ENCODE measurements around the gene RASSF8. TPM values are rescaled to one million over a fixed set of nuclear protein-coding genes. Genes with fewer than 3 reads are reported as not detected.
A peak's percentile ranks its signal among the peaks of the same experiment; 100 is the strongest.

Gene RASSF8
- total RNA-seq, 1 donor from 2014 or later, result 33.7 TPM

DNA sequence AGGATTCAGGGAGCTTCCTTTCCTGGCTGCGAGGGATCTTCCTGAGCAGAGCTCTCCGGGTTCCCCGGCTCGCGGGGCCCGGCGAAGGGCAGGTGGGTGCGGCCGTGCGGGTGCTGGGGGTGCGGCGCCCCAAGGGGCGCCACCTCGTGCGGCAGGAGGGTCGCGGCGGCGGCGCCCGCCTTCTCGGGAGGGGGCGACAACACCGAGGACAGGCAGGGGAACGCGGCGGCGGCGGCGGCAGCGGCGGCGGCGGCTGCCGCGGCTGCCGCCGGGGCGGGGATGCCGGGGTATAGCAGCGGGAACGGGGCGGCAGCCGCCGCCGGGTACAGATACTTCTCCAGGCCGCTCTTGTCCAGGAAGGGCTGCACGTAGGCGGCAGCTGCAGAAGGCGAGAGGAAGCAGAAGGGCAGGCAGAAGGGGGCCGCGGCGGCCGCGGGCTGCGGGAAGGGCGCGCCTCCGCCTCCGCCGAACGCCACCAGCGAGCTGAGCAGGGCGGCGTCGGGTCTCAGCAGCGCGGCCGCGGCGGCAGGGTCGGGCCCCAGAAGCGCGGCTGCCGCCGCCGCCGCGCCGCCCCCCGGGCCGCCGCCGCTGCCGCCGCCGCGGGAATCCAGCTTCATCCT is 163.7 kb downstream of the RASSF8 start:
- DNase-seq, result peak; percentile 40
- TF ChIP-seq CTCF (IDR thresholded peaks at IDR 0.05; ENCODE audit: borderline replicate concordance), result no peak
- H3K27me3 ChIP-seq (ENCODE audit: low read depth), result no peaks in the 10 kb centered on the region
- peak overlapping the region; percentile 70 for H3K4me3 ChIP-seq
- intact Hi-C loops (cut with micrococcal nuclease), result loop anchor here (10.0 kb wide), 1 partner anchor 73 kb away; the partner anchor contains the start of gene SSPN
- no peaks in the 10 kb centered on the region for H3K36me3 ChIP-seq
- peak overlapping the region; percentile 94 for H3K27ac ChIP-seq (replicated peaks)
- H3K9me3 ChIP-seq (replicated peaks), result no peaks in the 10 kb centered on the region
- H3K4me1 ChIP-seq, result peaks cover 74% of the 10 kb centered on the region

DNA sequence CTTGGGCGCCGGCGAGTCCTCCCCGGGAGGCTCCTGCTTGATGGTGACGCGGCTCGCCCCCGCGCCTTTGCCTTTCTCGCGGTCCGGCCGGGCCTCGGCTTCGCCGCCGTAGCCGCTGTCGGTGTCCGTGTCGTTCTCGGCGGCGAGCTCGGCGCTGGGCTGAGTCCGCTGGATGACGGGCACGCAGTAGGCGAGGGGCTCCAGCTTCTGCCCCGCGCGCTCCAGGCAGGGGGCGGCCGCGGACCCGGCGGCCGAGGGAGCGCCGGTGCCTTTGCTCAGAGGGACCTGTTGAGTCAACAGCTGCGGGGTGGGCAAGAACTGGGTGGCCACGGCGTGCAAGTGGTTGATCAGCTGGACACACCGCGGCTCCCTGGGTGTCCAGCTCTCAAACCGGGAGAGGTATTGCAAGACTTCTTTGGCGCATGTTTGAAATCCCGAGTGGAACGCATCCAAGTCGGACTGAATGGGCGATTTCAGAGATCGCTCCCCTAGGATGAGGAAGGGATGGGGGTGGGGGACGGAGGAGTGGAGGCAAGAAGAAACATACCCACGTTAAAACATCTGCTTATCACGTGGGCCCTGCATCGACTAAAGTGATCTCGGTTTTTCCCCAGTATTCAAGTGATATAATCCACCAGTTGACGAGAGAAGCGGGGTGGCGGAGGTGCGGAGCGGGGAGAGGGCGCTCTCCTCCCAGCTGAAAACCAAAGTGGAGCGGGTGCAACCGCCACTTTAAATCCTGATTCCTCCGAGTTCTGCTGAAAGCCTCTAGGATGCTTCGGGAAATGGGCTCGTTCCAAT is 164.4 kb downstream of the RASSF8 start:
- peak overlapping the region; percentile 94 for H3K27ac ChIP-seq (replicated peaks)
- peaks cover 71% of the 10 kb centered on the region for H3K4me1 ChIP-seq

GRCh38 chr12:26123482-26123980 is 165.0 kb downstream of the RASSF8 start:
- Histone ChIP-seq H3K9me3 (replicated peaks) (no peaks in the 10 kb centered on the region), H3K27me3 (ENCODE audit: low read depth) (no peaks in the 10 kb centered on the region), H3K4me1 (peaks cover 71% of the 10 kb centered on the region), H3K4me3 (peak overlapping the region; percentile 70), H3K36me3 (no peaks in the 10 kb centered on the region), H3K27ac (replicated peaks) (peak overlapping the region; percentile 94)
- TF ChIP-seq CTCF (IDR thresholded peaks at IDR 0.05; ENCODE audit: borderline replicate concordance), result no peak
- DNase-seq, result no peak
- intact Hi-C loops (cut with micrococcal nuclease), result loop anchor here (10.0 kb wide), 1 partner anchor 71 kb away; the partner anchor contains the start of gene SSPN

More for the DNA sequence above, 164.4 kb downstream of the RASSF8 start:
- peak; percentile 63 for DNase-seq
- TF ChIP-seq CTCF (IDR thresholded peaks at IDR 0.05; ENCODE audit: borderline replicate concordance), result peak; percentile 34
- H3K36me3 ChIP-seq, result no peaks in the 10 kb centered on the region
- no peaks in the 10 kb centered on the region for H3K9me3 ChIP-seq (replicated peaks)
- peak overlapping the region; percentile 70 for H3K4me3 ChIP-seq
- H3K27me3 ChIP-seq (ENCODE audit: low read depth), result no peaks in the 10 kb centered on the region
- intact Hi-C loops (cut with micrococcal nuclease), result loop anchor here (10.0 kb wide), 1 partner anchor 72 kb away; the partner anchor contains the start of gene SSPN

GRCh38 chr12:26124446-26125399 is 166.2 kb downstream of the RASSF8 start, which contains the start of gene BHLHE41:
TSS of gene BHLHE41 (minus strand) at chr12:26125037. CDS start at chr12:26124779, 258 bp downstream.
- H3K4me3 ChIP-seq, result peak within 1 kb of the TSS; percentile 70
- no peaks in the 10 kb centered on the region for H3K36me3 ChIP-seq
- intact Hi-C loops (cut with micrococcal nuclease), result loop anchor here (10.0 kb wide), 1 partner anchor 70 kb away; the partner anchor contains the start of gene SSPN
- no peak for TF ChIP-seq CTCF (IDR thresholded peaks at IDR 0.05; ENCODE audit: borderline replicate concordance)
- peak within 1 kb of the TSS; percentile 94 for H3K27ac ChIP-seq (replicated peaks)
- DNase-seq, result peak; percentile 84
- H3K9me3 ChIP-seq (replicated peaks), result no peaks in the 10 kb centered on the region
- H3K4me1 ChIP-seq, result peaks cover 64% of the 10 kb centered on the region
- H3K27me3 ChIP-seq (ENCODE audit: low read depth), result no peaks in the 10 kb centered on the region

Data from left ventricle myocardium inferior (tissue), 1 donor.